ENCODE results near the gene ENOX1.

Gene ENOX1

DNA sequence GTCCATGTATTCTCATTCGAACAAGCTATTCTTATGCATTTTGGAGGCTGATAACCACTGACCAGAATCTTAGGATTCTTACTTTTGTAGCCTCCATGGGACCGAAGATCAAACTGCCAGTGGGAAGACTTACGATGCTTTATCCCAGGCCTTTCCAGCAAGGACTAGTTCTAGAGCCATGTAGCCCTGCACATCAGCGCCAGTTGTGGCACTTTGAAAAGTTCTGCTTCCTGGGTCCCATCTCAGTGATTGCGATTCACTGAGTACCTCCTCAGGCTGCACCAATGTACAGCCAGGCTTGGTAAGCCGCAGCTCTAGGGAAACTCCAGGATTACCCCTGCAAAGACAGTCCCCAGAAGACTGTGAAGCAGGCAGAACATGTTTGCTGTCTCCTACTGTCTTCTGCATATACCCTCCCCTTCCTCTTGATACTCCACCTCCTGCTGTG is 18.9 kb upstream of the ENOX1 start:
- H3K36me3 ChIP-seq (ENCODE audit: control insufficient read depth in 2 of 2, insufficient read depth in 1 of 2, low read length in 2 of 2), result no peaks in the 10 kb centered on the region
- ChIA-PET POLR2A (no interaction called here), CTCF (interaction anchor here (0.5 to 1.2 kb wide), 3 partner anchors 618 to 851 kb away, joined by 3 to 6 read pairs (median 4); no protein-coding TSS in a partner anchor)
- H3K27ac ChIP-seq (ENCODE audit: extremely low read depth, low read depth, low read length), result no peak overlapping the region
- TF ChIP-seq, protein P1, sequence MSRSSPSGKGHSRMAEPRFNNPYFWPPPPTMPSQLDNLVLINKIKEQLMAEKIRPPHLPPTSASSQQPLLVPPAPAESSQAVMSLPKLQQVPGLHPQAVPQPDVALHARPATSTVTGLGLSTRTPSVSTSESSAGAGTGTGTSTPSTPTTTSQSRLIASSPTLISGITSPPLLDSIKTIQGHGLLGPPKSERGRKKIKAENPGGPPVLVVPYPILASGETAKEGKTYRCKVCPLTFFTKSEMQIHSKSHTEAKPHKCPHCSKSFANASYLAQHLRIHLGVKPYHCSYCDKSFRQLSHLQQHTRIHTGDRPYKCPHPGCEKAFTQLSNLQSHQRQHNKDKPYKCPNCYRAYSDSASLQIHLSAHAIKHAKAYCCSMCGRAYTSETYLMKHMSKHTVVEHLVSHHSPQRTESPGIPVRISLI (tag by site-specific recombination; IDR thresholded peaks at IDR 0.05), result 0 out of 2 replicates have a peak, but pooled peaks have one; percentile 34
- TF ChIP-seq TCF7L2 (IDR thresholded peaks at IDR 0.05; ENCODE audit: borderline replicate concordance, low read depth, low read length) (no peak), KLF8 (tag by site-specific recombination; IDR thresholded peaks at IDR 0.05) (no peak), KLF7 (tag by site-specific recombination; IDR thresholded peaks at IDR 0.05; ENCODE audit: borderline replicate concordance) (no peak), ZBTB1 (tag by site-specific recombination; IDR thresholded peaks at IDR 0.05) (no peak)
- H3K4me3 ChIP-seq (ENCODE audit: low read depth, low read length), result no peak overlapping the region
- no peaks in the 10 kb centered on the region for H3K4me1 ChIP-seq (ENCODE audit: control insufficient read depth, insufficient read depth, low read length)
- no peaks in the 10 kb centered on the region for H3K9me3 ChIP-seq (ENCODE audit: control insufficient read depth, insufficient read depth, low read depth, low read length)

DNA sequence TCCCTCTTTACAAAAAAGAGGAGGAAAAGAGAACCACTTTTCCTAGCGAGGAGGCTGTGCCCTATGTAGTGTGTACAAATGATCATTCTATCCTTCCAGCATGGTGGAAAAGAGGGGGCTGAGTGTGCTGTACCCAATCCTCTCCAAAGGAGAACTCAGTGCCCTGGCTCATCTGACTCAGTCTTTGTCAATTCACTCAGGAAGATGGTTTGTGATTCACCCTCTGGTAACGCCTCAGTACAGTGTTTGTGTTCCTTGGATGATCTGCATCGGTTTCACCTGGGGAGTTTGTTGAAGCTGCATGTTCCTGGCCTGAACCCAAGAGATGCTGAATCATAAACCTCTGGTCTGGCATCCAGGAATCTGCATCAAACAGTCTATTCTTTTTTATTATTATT is 18.3 kb upstream of the ENOX1 start:
- Histone ChIP-seq H3K27ac (ENCODE audit: extremely low read depth, low read depth, low read length) (no peak overlapping the region), H3K4me3 (ENCODE audit: low read depth, low read length) (no peak overlapping the region)
- POLR2A ChIA-PET, result interaction anchor here (1.1 kb wide), 1 partner anchor 9 kb away, joined by 5 read pairs; no protein-coding TSS in a partner anchor

DNA sequence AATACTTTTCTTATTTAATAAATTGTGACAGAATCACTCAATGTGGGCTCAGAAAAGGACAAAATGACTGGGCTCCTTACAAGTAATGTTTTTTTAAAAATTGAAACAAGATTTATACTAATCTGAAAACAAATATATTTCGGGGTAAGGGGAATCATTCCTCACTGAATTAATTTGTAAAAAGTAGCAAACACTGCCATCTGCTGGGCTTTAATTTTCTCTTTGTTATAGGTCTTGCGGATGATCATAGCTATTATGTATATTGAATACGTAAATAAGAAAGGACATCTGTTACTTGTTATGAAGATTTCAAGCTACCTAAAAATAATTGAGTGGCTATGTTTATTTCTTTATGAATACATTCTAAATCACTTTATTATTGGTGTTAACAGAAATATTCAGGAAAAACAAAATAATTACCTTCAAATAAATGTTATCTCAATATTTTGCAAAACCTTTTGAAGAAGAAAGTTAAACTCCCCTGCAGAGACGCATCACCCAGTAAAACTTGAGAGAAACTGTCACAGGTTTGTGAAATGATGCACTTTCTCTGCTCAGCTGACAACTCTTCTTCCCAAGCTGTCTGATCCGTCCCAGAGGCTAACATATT is 17.8 kb upstream of the ENOX1 start:
- POLR2A ChIA-PET, result interaction anchor here (1.1 kb wide), 1 partner anchor 10 kb away, joined by 5 read pairs; no protein-coding TSS in a partner anchor
- Histone ChIP-seq H3K4me1 (ENCODE audit: control insufficient read depth, insufficient read depth, low read length) (no peaks in the 10 kb centered on the region), H3K36me3 (ENCODE audit: control insufficient read depth in 2 of 2, insufficient read depth in 1 of 2, low read length in 2 of 2) (no peaks in the 10 kb centered on the region), H3K27ac (ENCODE audit: extremely low read depth, low read depth, low read length) (no peak overlapping the region), H3K9me3 (ENCODE audit: control insufficient read depth, insufficient read depth, low read depth, low read length) (no peaks in the 10 kb centered on the region), H3K4me3 (ENCODE audit: low read depth, low read length) (no peak overlapping the region)
- CTCF ChIA-PET, result interaction anchor here (0.5 to 2.3 kb wide), 18 partner anchors 9 to 966 kb away, joined by 3 to 13 read pairs (median 4); no protein-coding TSS in a partner anchor
- TF ChIP-seq, protein P2, sequence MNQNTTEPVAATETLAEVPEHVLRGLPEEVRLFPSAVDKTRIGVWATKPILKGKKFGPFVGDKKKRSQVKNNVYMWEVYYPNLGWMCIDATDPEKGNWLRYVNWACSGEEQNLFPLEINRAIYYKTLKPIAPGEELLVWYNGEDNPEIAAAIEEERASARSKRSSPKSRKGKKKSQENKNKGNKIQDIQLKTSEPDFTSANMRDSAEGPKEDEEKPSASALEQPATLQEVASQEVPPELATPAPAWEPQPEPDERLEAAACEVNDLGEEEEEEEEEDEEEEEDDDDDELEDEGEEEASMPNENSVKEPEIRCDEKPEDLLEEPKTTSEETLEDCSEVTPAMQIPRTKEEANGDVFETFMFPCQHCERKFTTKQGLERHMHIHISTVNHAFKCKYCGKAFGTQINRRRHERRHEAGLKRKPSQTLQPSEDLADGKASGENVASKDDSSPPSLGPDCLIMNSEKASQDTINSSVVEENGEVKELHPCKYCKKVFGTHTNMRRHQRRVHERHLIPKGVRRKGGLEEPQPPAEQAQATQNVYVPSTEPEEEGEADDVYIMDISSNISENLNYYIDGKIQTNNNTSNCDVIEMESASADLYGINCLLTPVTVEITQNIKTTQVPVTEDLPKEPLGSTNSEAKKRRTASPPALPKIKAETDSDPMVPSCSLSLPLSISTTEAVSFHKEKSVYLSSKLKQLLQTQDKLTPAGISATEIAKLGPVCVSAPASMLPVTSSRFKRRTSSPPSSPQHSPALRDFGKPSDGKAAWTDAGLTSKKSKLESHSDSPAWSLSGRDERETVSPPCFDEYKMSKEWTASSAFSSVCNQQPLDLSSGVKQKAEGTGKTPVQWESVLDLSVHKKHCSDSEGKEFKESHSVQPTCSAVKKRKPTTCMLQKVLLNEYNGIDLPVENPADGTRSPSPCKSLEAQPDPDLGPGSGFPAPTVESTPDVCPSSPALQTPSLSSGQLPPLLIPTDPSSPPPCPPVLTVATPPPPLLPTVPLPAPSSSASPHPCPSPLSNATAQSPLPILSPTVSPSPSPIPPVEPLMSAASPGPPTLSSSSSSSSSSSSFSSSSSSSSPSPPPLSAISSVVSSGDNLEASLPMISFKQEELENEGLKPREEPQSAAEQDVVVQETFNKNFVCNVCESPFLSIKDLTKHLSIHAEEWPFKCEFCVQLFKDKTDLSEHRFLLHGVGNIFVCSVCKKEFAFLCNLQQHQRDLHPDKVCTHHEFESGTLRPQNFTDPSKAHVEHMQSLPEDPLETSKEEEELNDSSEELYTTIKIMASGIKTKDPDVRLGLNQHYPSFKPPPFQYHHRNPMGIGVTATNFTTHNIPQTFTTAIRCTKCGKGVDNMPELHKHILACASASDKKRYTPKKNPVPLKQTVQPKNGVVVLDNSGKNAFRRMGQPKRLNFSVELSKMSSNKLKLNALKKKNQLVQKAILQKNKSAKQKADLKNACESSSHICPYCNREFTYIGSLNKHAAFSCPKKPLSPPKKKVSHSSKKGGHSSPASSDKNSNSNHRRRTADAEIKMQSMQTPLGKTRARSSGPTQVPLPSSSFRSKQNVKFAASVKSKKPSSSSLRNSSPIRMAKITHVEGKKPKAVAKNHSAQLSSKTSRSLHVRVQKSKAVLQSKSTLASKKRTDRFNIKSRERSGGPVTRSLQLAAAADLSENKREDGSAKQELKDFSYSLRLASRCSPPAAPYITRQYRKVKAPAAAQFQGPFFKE (tag by site-specific recombination; IDR thresholded peaks at IDR 0.05; ENCODE audit: borderline replicate concordance), result no peak
- TF ChIP-seq ZNF654 (tag by site-specific recombination; IDR thresholded peaks at IDR 0.05; ENCODE audit: low read depth) (peak; percentile 69), ZNF555 (tag by site-specific recombination; conservative IDR thresholded peaks at IDR 0.05) (no peak), ZNF140 (tag by site-specific recombination; IDR thresholded peaks at IDR 0.05) (no peak), MYNN (tag by site-specific recombination; IDR thresholded peaks at IDR 0.05; ENCODE audit: borderline replicate concordance) (no peak), PRDM1 (tag by site-specific recombination; IDR thresholded peaks at IDR 0.05) (peak; percentile 52; the same call in 1 of the 2 replicates), ZNF23 (tag by site-specific recombination; IDR thresholded peaks at IDR 0.05; ENCODE audit: borderline replicate concordance) (no peak), YY2 (tag by site-specific recombination; IDR thresholded peaks at IDR 0.05) (no peak)
- TF ChIP-seq, protein P3, sequence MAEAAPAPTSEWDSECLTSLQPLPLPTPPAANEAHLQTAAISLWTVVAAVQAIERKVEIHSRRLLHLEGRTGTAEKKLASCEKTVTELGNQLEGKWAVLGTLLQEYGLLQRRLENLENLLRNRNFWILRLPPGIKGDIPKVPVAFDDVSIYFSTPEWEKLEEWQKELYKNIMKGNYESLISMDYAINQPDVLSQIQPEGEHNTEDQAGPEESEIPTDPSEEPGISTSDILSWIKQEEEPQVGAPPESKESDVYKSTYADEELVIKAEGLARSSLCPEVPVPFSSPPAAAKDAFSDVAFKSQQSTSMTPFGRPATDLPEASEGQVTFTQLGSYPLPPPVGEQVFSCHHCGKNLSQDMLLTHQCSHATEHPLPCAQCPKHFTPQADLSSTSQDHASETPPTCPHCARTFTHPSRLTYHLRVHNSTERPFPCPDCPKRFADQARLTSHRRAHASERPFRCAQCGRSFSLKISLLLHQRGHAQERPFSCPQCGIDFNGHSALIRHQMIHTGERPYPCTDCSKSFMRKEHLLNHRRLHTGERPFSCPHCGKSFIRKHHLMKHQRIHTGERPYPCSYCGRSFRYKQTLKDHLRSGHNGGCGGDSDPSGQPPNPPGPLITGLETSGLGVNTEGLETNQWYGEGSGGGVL (tag by site-specific recombination; IDR thresholded peaks at IDR 0.05), result no peak

More for the DNA sequence above, 18.3 kb upstream of the ENOX1 start:
- Histone ChIP-seq H3K9me3 (ENCODE audit: control insufficient read depth, insufficient read depth, low read depth, low read length) (no peaks in the 10 kb centered on the region), H3K4me1 (ENCODE audit: control insufficient read depth, insufficient read depth, low read length) (no peaks in the 10 kb centered on the region), H3K36me3 (ENCODE audit: control insufficient read depth in 2 of 2, insufficient read depth in 1 of 2, low read length in 2 of 2) (no peaks in the 10 kb centered on the region)
- CTCF ChIA-PET, result interaction anchor here (0.5 to 2.3 kb wide), 16 partner anchors 9 to 967 kb away, joined by 3 to 13 read pairs (median 4); no protein-coding TSS in a partner anchor
- TF ChIP-seq RBAK (tag by site-specific recombination; IDR thresholded peaks at IDR 0.05) (no peak), ZNF654 (tag by site-specific recombination; IDR thresholded peaks at IDR 0.05; ENCODE audit: low read depth) (no peak), ZBTB20 (tag by site-specific recombination; IDR thresholded peaks at IDR 0.05) (peak; percentile 63), ZNF501 (tag by site-specific recombination; IDR thresholded peaks at IDR 0.05) (no peak), ZNF549 (tag by site-specific recombination; IDR thresholded peaks at IDR 0.05) (no peak), ZNF184 (tag by site-specific recombination; IDR thresholded peaks at IDR 0.05) (no peak), ZFP37 (tag by site-specific recombination; IDR thresholded peaks at IDR 0.05) (no peak), ZNF624 (tag by site-specific recombination; IDR thresholded peaks at IDR 0.05) (no peak)
- TF ChIP-seq, protein P4, sequence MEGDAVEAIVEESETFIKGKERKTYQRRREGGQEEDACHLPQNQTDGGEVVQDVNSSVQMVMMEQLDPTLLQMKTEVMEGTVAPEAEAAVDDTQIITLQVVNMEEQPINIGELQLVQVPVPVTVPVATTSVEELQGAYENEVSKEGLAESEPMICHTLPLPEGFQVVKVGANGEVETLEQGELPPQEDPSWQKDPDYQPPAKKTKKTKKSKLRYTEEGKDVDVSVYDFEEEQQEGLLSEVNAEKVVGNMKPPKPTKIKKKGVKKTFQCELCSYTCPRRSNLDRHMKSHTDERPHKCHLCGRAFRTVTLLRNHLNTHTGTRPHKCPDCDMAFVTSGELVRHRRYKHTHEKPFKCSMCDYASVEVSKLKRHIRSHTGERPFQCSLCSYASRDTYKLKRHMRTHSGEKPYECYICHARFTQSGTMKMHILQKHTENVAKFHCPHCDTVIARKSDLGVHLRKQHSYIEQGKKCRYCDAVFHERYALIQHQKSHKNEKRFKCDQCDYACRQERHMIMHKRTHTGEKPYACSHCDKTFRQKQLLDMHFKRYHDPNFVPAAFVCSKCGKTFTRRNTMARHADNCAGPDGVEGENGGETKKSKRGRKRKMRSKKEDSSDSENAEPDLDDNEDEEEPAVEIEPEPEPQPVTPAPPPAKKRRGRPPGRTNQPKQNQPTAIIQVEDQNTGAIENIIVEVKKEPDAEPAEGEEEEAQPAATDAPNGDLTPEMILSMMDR (tag by site-specific recombination; IDR thresholded peaks at IDR 0.05), result no peak

All from HEK293 (cell line).